ENCODE measurements around the gene BAAT.

DNA sequence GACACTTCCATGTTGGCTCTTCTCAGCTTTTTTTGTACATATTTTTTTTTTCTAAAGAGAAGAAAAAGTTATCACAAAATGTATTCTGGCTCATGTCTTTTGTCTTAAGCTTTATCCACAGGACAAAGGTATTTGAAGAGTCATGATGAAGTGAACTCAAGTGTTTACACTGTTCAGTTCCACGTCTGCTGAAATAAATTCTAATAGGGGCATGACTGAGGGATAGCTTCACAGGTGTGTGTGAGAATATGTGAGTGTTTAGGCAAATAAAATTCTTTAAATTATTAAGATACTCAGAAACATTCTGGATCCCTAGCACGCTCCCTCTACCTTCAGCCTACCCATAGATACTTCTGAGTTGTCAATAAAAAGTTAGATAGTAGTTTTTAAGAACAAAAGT is 59.8 kb downstream of the BAAT start:
- TF ChIP-seq TARDBP (IDR thresholded peaks at IDR 0.05) (no peak), FOXM1 (IDR thresholded peaks at IDR 0.05; ENCODE audit: borderline replicate concordance) (no peak), NFRKB (IDR thresholded peaks at IDR 0.05) (no peak), FOXA1 (IDR thresholded peaks at IDR 0.05) (no peak), LEF1 (IDR thresholded peaks at IDR 0.05; ENCODE audit: borderline replicate concordance) (no peak), FOXK2 (IDR thresholded peaks at IDR 0.05) (no peak), SUZ12 (IDR thresholded peaks at IDR 0.05) (no peak)

Data from HEK293T (cell line).